Measurements from ENCODE around the gene TTBK2. TPM values are rescaled to one million over a fixed set of nuclear protein-coding genes. Genes with fewer than 3 reads are reported as not detected.

The TTBK2 gene
- total RNA-seq, 1 donor from 2014 or later, result 32.4 TPM

DNA sequence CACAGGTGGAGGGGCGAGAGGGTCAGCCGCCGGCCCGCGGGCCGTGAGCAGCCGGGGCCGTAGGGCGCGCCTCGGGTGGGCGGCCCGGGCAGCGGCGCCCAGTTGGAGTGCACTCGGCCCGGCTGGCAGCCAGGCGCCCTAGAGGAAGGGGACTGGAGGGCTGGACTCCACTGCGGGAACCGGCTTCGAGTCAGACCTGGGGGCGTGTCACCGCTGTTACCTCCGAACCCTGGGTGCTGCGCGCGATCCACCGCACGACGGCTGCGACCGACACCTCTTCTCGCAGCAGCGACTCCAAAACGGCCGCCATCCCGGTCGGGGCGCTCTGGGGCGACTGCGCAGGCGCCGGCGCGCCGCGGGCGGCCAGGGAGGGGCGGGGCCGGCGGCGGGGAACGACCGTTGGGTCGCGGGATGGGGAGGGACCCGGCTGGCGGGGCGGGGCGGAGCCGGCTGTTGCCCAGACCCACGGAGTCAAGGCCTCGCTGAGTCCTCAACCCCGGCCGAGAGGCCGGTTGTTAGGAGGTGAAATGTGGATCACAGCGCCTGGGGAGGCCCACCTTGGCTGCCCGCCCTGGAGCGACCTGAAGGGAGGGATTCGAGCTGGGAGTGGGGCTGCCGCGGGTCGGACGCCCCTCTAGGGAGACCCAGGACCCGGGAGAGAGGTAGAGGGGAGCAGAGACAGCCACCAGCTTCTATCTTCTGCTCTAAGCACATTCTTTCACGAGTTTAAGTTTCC lies 183.6 kb downstream of the TTBK2 start, which contains the start of gene CDAN1:
TSS of gene CDAN1 (minus strand) at position 336 of the 736 bp plus-strand sequence. CDS start at position 310, 26 bp downstream.
- Histone ChIP-seq H3K9me3 (ENCODE audit: low read depth) (no peaks in the 10 kb centered on the region), H3K4me2 (peak within 1 kb of the TSS; percentile 85), H2AFZ (replicated peaks) (peak within 1 kb of the TSS; percentile 95), H3K27ac (no peak within 1 kb of the TSS), H3K36me3 (peaks cover 3% of the 10 kb centered on the region), H3K27me3 (no peaks in the 10 kb centered on the region), H3F3A (ENCODE audit: low read depth) (peaks cover 14% of the 10 kb centered on the region), H3K9ac (peak within 1 kb of the TSS; percentile 70), H3K4me1 (peaks cover 3% of the 10 kb centered on the region), H3K79me2 (ENCODE audit: low read depth) (peaks cover 8% of the 10 kb centered on the region), H4K20me1 (ENCODE audit: low read depth) (peaks cover 17% of the 10 kb centered on the region), H3K4me3 (peak within 1 kb of the TSS; percentile 98)
- Mint-ChIP-seq H3K9me3 (no peaks in the 10 kb centered on the region), H3K27ac (peak within 1 kb of the TSS; percentile 92), H3K27me3 (ENCODE audit: insufficient read depth, low read depth) (peaks cover 8% of the 10 kb centered on the region), H3K36me3 (peaks cover 18% of the 10 kb centered on the region), H3K4me1 (peaks cover 15% of the 10 kb centered on the region), H3K4me3 (peak within 1 kb of the TSS; percentile 89)
- TF ChIP-seq EZH2 (IDR thresholded peaks at IDR 0.05), result no peak
- TF ChIP-seq EZH2phosphoT487 (IDR thresholded peaks at IDR 0.05), result no peak
- TF ChIP-seq, protein P1, sequence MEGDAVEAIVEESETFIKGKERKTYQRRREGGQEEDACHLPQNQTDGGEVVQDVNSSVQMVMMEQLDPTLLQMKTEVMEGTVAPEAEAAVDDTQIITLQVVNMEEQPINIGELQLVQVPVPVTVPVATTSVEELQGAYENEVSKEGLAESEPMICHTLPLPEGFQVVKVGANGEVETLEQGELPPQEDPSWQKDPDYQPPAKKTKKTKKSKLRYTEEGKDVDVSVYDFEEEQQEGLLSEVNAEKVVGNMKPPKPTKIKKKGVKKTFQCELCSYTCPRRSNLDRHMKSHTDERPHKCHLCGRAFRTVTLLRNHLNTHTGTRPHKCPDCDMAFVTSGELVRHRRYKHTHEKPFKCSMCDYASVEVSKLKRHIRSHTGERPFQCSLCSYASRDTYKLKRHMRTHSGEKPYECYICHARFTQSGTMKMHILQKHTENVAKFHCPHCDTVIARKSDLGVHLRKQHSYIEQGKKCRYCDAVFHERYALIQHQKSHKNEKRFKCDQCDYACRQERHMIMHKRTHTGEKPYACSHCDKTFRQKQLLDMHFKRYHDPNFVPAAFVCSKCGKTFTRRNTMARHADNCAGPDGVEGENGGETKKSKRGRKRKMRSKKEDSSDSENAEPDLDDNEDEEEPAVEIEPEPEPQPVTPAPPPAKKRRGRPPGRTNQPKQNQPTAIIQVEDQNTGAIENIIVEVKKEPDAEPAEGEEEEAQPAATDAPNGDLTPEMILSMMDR (IDR thresholded peaks at IDR 0.05), result no peak
- DNase-seq (ENCODE audit: low spot score), result peak; percentile 92

DNA sequence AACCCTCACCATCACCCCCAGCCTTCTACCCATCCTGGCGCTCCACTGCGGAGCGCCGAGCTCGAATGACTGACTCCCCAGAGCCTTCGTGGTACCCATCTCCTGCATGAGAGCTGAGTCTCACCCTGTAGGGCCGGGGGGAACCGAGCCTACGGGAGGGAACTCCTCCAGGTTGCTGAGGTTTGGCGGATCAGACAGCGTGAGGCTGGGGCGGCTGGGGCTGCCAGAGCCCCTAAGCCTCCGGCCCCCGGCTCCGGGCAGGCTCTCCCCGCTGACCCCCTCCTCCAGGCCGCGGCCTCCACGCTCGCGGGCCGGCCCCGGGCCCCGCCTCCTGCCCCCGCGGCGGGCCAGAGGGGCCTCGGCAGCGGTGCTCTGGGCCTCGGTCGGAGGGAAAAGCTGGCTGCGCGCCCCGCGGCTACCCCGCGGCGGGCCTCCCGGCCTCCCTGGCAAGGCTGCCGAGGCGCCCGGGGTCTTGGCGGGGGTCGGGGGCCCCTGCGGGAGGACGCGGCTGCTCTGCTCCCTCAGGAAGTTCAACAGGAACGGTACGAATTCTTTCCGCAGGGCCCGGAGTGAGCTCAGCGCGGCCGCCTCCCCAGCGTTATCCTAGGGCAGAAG lies 184.3 kb downstream of the TTBK2 start:
- peak; percentile 70 for DNase-seq (ENCODE audit: low spot score)
- TF ChIP-seq EZH2phosphoT487 (IDR thresholded peaks at IDR 0.05), result no peak
- Mint-ChIP-seq H3K27me3 (ENCODE audit: insufficient read depth, low read depth) (peaks cover 8% of the 10 kb centered on the region), H3K36me3 (peaks cover 18% of the 10 kb centered on the region), H3K9me3 (no peaks in the 10 kb centered on the region), H3K4me1 (peaks cover 15% of the 10 kb centered on the region), H3K4me3 (peak overlapping the region; percentile 89), H3K27ac (peak overlapping the region; percentile 72)
- peaks cover 23% of the 10 kb centered on the region for H4K20me1 ChIP-seq (ENCODE audit: low read depth)
- H2AFZ ChIP-seq (replicated peaks), result peak overlapping the region; percentile 95
- H3K27me3 ChIP-seq, result no peaks in the 10 kb centered on the region
- peak overlapping the region; percentile 70 for H3K9ac ChIP-seq
- peaks cover 14% of the 10 kb centered on the region for H3F3A ChIP-seq (ENCODE audit: low read depth)
- peak overlapping the region; percentile 98 for H3K4me3 ChIP-seq
- H3K4me2 ChIP-seq, result peak overlapping the region; percentile 85
- no peak overlapping the region for H3K27ac ChIP-seq
- peaks cover 3% of the 10 kb centered on the region for H3K36me3 ChIP-seq
- peaks cover 8% of the 10 kb centered on the region for H3K79me2 ChIP-seq (ENCODE audit: low read depth)
- H3K9me3 ChIP-seq (ENCODE audit: low read depth), result no peaks in the 10 kb centered on the region
- H3K4me1 ChIP-seq, result peaks cover 3% of the 10 kb centered on the region

DNA sequence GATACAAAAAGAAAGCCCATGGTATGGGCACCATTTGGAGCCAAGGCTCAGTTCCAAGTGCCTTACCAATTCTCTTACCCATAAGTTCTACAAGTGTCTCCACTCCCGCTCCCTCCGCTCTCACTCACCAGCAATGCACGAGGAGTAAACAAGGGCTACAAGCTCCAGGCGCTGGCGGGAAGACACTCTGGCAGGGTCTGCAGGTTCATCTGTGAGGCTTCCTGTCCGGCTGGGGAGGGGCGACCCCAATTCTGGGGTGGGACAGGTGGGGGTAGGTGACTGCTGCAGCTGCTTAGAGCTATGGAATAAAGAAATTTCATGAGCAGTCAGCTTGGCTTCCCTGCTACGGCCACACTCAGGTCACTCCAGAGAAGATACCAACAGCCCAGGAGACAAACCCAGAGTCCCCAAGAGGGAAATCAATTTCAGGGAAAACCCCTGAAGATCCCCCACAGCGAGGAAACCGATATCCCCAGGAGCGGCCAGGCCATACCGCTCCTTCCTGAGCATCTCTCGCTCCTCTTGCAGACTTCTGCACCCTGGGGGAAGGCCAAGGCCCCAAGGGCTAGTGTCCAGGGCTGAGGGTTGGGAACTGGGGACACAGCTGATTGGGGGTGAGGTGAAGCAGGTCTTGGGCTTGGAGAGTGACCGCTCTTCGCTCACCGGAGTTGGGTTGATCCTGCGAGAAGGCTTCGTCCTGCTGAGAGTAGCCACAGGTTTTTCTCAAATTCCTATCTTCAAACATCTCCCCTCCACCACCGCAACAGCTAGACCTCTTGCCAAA lies 185.0 kb downstream of the TTBK2 start:
- H3K27ac ChIP-seq, result no peak overlapping the region
- peak overlapping the region; percentile 95 for H2AFZ ChIP-seq (replicated peaks)

More for the DNA sequence above, 185.0 kb downstream of the TTBK2 start:
- DNase-seq (ENCODE audit: low spot score), result no peak
- Histone ChIP-seq H3K36me3 (peaks cover 3% of the 10 kb centered on the region), H3K9ac (no peak overlapping the region), H3K79me2 (ENCODE audit: low read depth) (peaks cover 8% of the 10 kb centered on the region), H3K27me3 (no peaks in the 10 kb centered on the region), H3K9me3 (ENCODE audit: low read depth) (no peaks in the 10 kb centered on the region), H3K4me3 (peak overlapping the region; percentile 98), H3K4me1 (peaks cover 3% of the 10 kb centered on the region), H3K4me2 (peak overlapping the region; percentile 85), H4K20me1 (ENCODE audit: low read depth) (peaks cover 23% of the 10 kb centered on the region), H3F3A (ENCODE audit: low read depth) (peaks cover 14% of the 10 kb centered on the region)
- Mint-ChIP-seq H3K4me1 (peaks cover 17% of the 10 kb centered on the region), H3K27me3 (ENCODE audit: insufficient read depth, low read depth) (peaks cover 10% of the 10 kb centered on the region), H3K36me3 (peaks cover 22% of the 10 kb centered on the region), H3K9me3 (no peaks in the 10 kb centered on the region), H3K4me3 (peak overlapping the region; percentile 89), H3K27ac (peak overlapping the region; percentile 72)
- TF ChIP-seq, protein P1 (IDR thresholded peaks at IDR 0.05), result no peak
- TF ChIP-seq EZH2 (IDR thresholded peaks at IDR 0.05), result no peak
- no peak for TF ChIP-seq EZH2phosphoT487 (IDR thresholded peaks at IDR 0.05)

Measured in neural progenitor cell (in vitro differentiated cells).